GM19193 (cell line): ENCODE results near the gene BAHCC1.

Experiments used
- POLR2A ChIP-seq: IDR thresholded peaks from 4 replicates; pipeline ENCODE4 v1.6.1; 2011; ENCODE audit not compliant: insufficient read depth, insufficient read length; ENCODE audit errors: extremely low read depth

BAHCC1 gene

GRCh38 chr17:81491761-81492160 is 96.5 kb downstream of the BAHCC1 start:
- TF ChIP-seq POLR2A: no peak

- no peak for TF ChIP-seq POLR2A
These were observed 96.9 kb downstream of the BAHCC1 start for GRCh38 chr17:81492202-81492601.

GRCh38 chr17:81492706-81493105 is 97.4 kb downstream of the BAHCC1 start:
- no peak for TF ChIP-seq POLR2A

GRCh38 chr17:81493198-81494038 is 98.2 kb downstream of the BAHCC1 start:
- TF ChIP-seq POLR2A: no peak

GRCh38 chr17:81494626-81495377 is 99.5 kb downstream of the BAHCC1 start:
- TF ChIP-seq POLR2A: no peak

GRCh38 chr17:81498953-81499600 is 103.8 kb downstream of the BAHCC1 start:
- TF ChIP-seq POLR2A: no peak

GRCh38 chr17:81499601-81499970 is 104.3 kb downstream of the BAHCC1 start:
- TF ChIP-seq POLR2A: no peak

GRCh38 chr17:81500047-81500446 is 104.8 kb downstream of the BAHCC1 start:
- no peak for TF ChIP-seq POLR2A

- TF ChIP-seq POLR2A: no peak
These were observed 107.3 kb downstream of the BAHCC1 start for GRCh38 chr17:81502471-81503017.

- TF ChIP-seq POLR2A: no peak
These were observed 108.4 kb downstream of the BAHCC1 start for GRCh38 chr17:81503619-81504018.

- peak; percentile 71 for TF ChIP-seq POLR2A
These were observed 113.5 kb downstream of the BAHCC1 start for GRCh38 chr17:81508639-81509206.

- peak; percentile 70 for TF ChIP-seq POLR2A
These were observed 114.1 kb downstream of the BAHCC1 start for GRCh38 chr17:81509207-81509971.

GRCh38 chr17:81509972-81510784 is 114.9 kb downstream of the BAHCC1 start:
- TF ChIP-seq POLR2A: no peak
